Panc1 (cell line): Measurements from ENCODE around the gene B4GALT6.

Experiments
- CTCF ChIP-seq: fragments of 450-650 bp; IDR thresholded peaks from 2 replicates; pipeline ENCODE4 v1.5.1; 2017; ENCODE audit warnings: mild to moderate bottlenecking
- POLR2AphosphoS5 ChIP-seq: IDR thresholded peaks from 2 replicates; pipeline ENCODE4 v1.6.1; 2012; ENCODE audit warnings: mild to moderate bottlenecking, low read depth, low read length, moderate library complexity
- SIN3A ChIP-seq: IDR thresholded peaks from 2 replicates; pipeline ENCODE4 v1.6.1; 2012; ENCODE audit warnings: low read depth, mild to moderate bottlenecking, low read length, moderate library complexity, borderline replicate concordance; ENCODE audit not compliant: insufficient read depth
- TCF7L2 ChIP-seq: IDR thresholded peaks from 2 replicates; pipeline ENCODE4 v1.6.1; 2011; ENCODE audit warnings: mild to moderate bottlenecking, low read depth, low read length, inconsistent platforms

- TF ChIP-seq CTCF (no peak), TCF7L2 (no peak), POLR2AphosphoS5 (no peak), SIN3A (no peak)
Observed at GRCh38 chr18:31678425-31678824, 6.0 kb downstream of the B4GALT6 start.
